Keratinocyte (primary cell): ENCODE data around the gene FRMD6.

Experiments used
- CTCF ChIP-seq, 3 experiments: IDR thresholded peaks in 1 of 3; conservative IDR thresholded peaks in 1 of 3; optimal IDR thresholded peaks in 1 of 3; 2 replicates in 2 of 3; 3 replicates in 1 of 3; pipeline versions ENCODE3 to v1.5.1; 2011; ENCODE audit warnings: low read length in 3 of 3, mild to moderate bottlenecking in 3 of 3, moderate library complexity in 2 of 3, control low read depth in 1 of 3, inconsistent platforms in 1 of 3; ENCODE audit not compliant: insufficient read depth in 2 of 3; ENCODE audit errors: extremely low read depth in 1 of 3
- EZH2 ChIP-seq: IDR thresholded peaks from one replicate; pipeline ENCODE4 v1.6.1; 2012; ENCODE audit warnings: inconsistent platforms, mild to moderate bottlenecking, low read length, moderate library complexity

GRCh38 chr14:51743588-51744000 lies 91.9 kb downstream of the FRMD6 start:
- TF ChIP-seq CTCF (optimal IDR thresholded peaks at IDR 0.05 in 1 of 3, IDR thresholded peaks at IDR 0.05 in 1 of 3, conservative IDR thresholded peaks at IDR 0.05 in 1 of 3; ENCODE audit: extremely low read depth in 1 of 3, insufficient read depth in 2 of 3, low read length in 3 of 3) = no peak
- no peak for TF ChIP-seq EZH2
